Osteocyte (in vitro differentiated cells): ENCODE data around the gene PKNOX2. TPM values are rescaled to one million over a fixed set of nuclear protein-coding genes. Genes with fewer than 3 reads are reported as not detected.
A peak's percentile ranks its signal among the peaks of the same experiment; 100 is the strongest.

Experiments used
- DNase-seq: peaks from one replicate; pipeline ENCODE4 v3.0.0; 2021; ENCODE audit warnings: mixed read lengths; ENCODE audit not compliant: unreplicated experiment; ENCODE audit errors: extremely low spot score
- H3K27ac Mint-ChIP-seq: one replicate; pipeline ENCODE4 v1.8.0; 2021; ENCODE audit warnings: mild to moderate bottlenecking, mixed read lengths; ENCODE audit not compliant: unreplicated experiment
- H3K27me3 Mint-ChIP-seq: one replicate; pipeline ENCODE4 v1.8.0; 2021; ENCODE audit warnings: mixed read lengths; ENCODE audit not compliant: unreplicated experiment
- H3K36me3 Mint-ChIP-seq: one replicate; pipeline ENCODE4 v1.8.0; 2021; ENCODE audit warnings: mixed read lengths; ENCODE audit not compliant: unreplicated experiment
- H3K4me1 Mint-ChIP-seq: one replicate; pipeline ENCODE4 v1.8.0; 2021; ENCODE audit warnings: mixed read lengths; ENCODE audit not compliant: unreplicated experiment
- H3K4me3 Mint-ChIP-seq: one replicate; pipeline ENCODE4 v1.8.0; 2021; ENCODE audit warnings: mild to moderate bottlenecking, moderate library complexity, mixed read lengths; ENCODE audit not compliant: unreplicated experiment
- H3K9me3 Mint-ChIP-seq: one replicate; pipeline ENCODE4 v1.8.0; 2021; ENCODE audit warnings: mixed read lengths; ENCODE audit not compliant: unreplicated experiment
- total RNA-seq: library from RNA; stranded (reverse); gene quantifications from 2 replicates; pipeline ENCODE4 v1.2.1, GENCODE V29; 2021
- TF ChIP-seq, protein P1 (sequence below): fragments of 200-600 bp; sonication (generic); IDR thresholded peaks from 2 replicates; pipeline ENCODE4 v1.5.0; 2021; ENCODE audit warnings: antibody characterized with exemption, mild to moderate bottlenecking, moderate library complexity

The PKNOX2 gene
- total RNA-seq, 1 donor from 2014 or later, result 89.3 TPM

DNA sequence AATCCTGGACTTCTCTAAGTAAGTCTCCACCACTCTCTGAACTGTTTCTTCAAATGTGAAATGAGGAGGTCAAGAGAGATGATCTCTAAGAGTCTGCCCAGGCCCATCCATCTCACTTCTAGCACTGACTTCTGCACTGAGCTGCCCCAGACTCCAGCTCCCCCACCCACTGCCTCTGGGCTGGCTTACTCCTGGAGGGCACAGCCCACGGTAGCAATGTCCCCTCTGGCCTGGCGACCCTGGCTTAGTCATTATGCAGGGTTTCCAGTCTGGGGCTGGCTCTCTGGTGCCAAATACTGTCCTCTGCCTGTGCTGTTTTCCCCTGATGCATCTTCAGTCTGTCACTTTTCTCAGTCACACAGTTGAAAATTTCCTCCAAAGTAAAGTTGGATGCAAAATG is 60.9 kb downstream of the PKNOX2 start:
- Mint-ChIP-seq H3K9me3 (no peaks in the 10 kb centered on the region), H3K4me3 (no peak overlapping the region), H3K27me3 (no peaks in the 10 kb centered on the region), H3K36me3 (peaks cover 27% of the 10 kb centered on the region), H3K4me1 (peaks cover 48% of the 10 kb centered on the region), H3K27ac (peak overlapping the region; percentile 27)
- TF ChIP-seq, protein P1, sequence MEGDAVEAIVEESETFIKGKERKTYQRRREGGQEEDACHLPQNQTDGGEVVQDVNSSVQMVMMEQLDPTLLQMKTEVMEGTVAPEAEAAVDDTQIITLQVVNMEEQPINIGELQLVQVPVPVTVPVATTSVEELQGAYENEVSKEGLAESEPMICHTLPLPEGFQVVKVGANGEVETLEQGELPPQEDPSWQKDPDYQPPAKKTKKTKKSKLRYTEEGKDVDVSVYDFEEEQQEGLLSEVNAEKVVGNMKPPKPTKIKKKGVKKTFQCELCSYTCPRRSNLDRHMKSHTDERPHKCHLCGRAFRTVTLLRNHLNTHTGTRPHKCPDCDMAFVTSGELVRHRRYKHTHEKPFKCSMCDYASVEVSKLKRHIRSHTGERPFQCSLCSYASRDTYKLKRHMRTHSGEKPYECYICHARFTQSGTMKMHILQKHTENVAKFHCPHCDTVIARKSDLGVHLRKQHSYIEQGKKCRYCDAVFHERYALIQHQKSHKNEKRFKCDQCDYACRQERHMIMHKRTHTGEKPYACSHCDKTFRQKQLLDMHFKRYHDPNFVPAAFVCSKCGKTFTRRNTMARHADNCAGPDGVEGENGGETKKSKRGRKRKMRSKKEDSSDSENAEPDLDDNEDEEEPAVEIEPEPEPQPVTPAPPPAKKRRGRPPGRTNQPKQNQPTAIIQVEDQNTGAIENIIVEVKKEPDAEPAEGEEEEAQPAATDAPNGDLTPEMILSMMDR, result no peak
- no peak for DNase-seq

DNA sequence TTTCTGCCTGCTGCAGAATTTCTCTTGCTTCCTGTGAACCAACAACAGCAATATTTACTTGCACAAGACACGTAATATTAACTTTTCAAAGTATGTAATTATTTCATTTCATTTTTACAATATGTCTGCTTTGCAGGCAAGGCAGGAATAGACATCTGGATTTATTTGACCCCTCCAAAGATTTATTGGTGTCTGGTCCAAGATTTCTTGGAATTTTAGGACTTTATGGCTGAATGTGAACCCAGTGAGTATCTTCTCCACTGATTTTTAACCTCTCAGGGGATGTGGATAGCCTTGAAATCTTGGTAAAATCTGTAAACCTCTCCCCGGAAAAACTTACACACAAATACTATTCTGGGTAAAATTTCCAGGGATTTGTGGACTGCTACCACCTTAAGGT is 61.5 kb downstream of the PKNOX2 start:
- TF ChIP-seq, protein P1, result no peak
- H3K9me3 Mint-ChIP-seq, result no peaks in the 10 kb centered on the region
- H3K36me3 Mint-ChIP-seq, result peaks cover 27% of the 10 kb centered on the region
- no peak overlapping the region for H3K27ac Mint-ChIP-seq
- H3K27me3 Mint-ChIP-seq, result no peaks in the 10 kb centered on the region
- no peak for DNase-seq
- no peak overlapping the region for H3K4me3 Mint-ChIP-seq
- H3K4me1 Mint-ChIP-seq, result peaks cover 46% of the 10 kb centered on the region

GRCh38 chr11:125226706-125227105 is 62.2 kb downstream of the PKNOX2 start:
- Mint-ChIP-seq H3K27ac (no peak overlapping the region), H3K4me3 (no peak overlapping the region), H3K9me3 (no peaks in the 10 kb centered on the region), H3K36me3 (peaks cover 33% of the 10 kb centered on the region), H3K4me1 (peaks cover 44% of the 10 kb centered on the region), H3K27me3 (no peaks in the 10 kb centered on the region)
- TF ChIP-seq, protein P1, result no peak
- no peak for DNase-seq

DNA sequence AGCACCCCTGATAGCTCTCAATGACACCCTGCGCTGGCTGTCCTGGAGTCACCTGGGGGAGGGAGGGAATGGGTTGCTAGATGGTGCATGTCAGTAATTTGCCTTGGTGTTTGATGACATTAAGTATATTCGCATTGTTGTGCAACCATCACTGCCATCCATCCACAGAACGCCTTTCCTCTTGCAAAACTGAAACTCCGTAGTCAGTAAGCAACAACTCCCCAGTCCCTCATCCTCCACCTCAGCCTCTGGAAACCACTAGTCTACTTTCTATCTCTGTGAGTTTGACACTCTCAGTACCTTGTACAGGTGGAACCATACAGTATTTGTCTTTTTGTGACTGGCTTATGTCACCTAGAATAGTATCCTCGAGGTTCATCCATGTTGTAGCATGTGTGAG is 62.6 kb downstream of the PKNOX2 start:
- peaks cover 42% of the 10 kb centered on the region for H3K4me1 Mint-ChIP-seq
- H3K27ac Mint-ChIP-seq, result no peak overlapping the region

DNA sequence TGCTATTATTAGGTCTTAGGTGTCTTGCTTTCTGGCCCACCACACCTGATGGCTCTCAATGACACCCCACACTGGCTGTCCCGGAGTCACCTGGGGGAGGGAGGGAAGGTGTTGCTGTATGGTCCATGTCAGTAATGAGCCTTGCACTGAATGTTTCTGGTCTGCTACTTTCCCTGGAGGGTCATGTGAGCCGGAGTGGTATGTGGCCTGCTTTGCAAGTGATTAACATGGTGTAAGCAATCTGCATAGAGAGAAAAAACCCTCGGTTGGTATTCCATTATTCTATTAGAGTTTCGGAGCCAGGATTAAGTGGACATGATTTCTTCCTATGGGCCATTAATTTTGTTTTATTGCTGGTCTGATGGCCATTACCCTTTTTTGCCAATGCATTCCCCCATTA is 63.9 kb downstream of the PKNOX2 start:
- no peak overlapping the region for H3K27ac Mint-ChIP-seq
- TF ChIP-seq, protein P1, result no peak
- H3K4me1 Mint-ChIP-seq, result peaks cover 39% of the 10 kb centered on the region
- DNase-seq, result no peak
- H3K27me3 Mint-ChIP-seq, result no peaks in the 10 kb centered on the region
- H3K9me3 Mint-ChIP-seq, result no peaks in the 10 kb centered on the region
- H3K36me3 Mint-ChIP-seq, result peaks cover 29% of the 10 kb centered on the region
- H3K4me3 Mint-ChIP-seq, result no peak overlapping the region

More for the DNA sequence above, 62.6 kb downstream of the PKNOX2 start:
- TF ChIP-seq, protein P1, result no peak
- Mint-ChIP-seq H3K9me3 (no peaks in the 10 kb centered on the region), H3K4me3 (no peak overlapping the region), H3K27me3 (no peaks in the 10 kb centered on the region), H3K36me3 (peaks cover 32% of the 10 kb centered on the region)
- DNase-seq, result no peak
